ENCODE measurements around the gene CRACR2A.
A peak's percentile ranks its signal among the peaks of the same experiment; 100 is the strongest.

Gene CRACR2A

DNA sequence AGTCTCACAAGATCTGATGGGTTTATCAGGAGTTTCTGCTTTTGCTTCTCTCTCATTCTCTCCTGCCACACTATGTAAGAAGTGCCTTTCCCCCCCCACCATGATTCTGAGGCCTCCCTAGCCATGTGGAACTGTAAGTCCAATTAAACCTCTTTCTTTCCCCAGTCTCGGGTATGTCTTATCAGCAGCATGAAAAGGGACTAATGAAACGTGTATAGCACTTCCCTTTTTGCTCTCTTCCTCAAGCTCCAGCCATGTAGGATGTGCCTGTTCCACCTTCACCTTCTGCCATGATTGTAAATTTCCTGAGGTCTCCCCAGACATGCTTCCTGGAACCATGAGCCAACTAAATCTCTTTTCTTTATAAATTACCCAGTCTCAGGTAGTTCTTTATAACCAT lies 7.0 kb upstream of the CRACR2A start:
- Histone ChIP-seq H3K27ac (ENCODE audit: low read length) (no peak overlapping the region), H3K36me3 (replicated peaks; ENCODE audit: low read depth, low read length) (no peaks in the 10 kb centered on the region), H3K27me3 (ENCODE audit: low read depth, low read length) (no peaks in the 10 kb centered on the region), H3K4me1 (ENCODE audit: low read length) (no peaks in the 10 kb centered on the region), H3K79me2 (ENCODE audit: low read length) (no peaks in the 10 kb centered on the region), H3K9ac (ENCODE audit: low read length) (no peak overlapping the region), H3K4me3 (ENCODE audit: low read length) (no peak overlapping the region), H3K4me2 (ENCODE audit: low read length) (no peak overlapping the region), H4K20me1 (ENCODE audit: insufficient read depth, low read length) (no peaks in the 10 kb centered on the region), H2AFZ (ENCODE audit: low read depth, low read length) (no peak overlapping the region), H3K9me3 (ENCODE audit: insufficient read depth, low read length) (no peaks in the 10 kb centered on the region)
- TF ChIP-seq EZH2phosphoT487 (IDR thresholded peaks at IDR 0.05; ENCODE audit: low read depth) = no peak
- TF ChIP-seq, protein P1, sequence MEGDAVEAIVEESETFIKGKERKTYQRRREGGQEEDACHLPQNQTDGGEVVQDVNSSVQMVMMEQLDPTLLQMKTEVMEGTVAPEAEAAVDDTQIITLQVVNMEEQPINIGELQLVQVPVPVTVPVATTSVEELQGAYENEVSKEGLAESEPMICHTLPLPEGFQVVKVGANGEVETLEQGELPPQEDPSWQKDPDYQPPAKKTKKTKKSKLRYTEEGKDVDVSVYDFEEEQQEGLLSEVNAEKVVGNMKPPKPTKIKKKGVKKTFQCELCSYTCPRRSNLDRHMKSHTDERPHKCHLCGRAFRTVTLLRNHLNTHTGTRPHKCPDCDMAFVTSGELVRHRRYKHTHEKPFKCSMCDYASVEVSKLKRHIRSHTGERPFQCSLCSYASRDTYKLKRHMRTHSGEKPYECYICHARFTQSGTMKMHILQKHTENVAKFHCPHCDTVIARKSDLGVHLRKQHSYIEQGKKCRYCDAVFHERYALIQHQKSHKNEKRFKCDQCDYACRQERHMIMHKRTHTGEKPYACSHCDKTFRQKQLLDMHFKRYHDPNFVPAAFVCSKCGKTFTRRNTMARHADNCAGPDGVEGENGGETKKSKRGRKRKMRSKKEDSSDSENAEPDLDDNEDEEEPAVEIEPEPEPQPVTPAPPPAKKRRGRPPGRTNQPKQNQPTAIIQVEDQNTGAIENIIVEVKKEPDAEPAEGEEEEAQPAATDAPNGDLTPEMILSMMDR (IDR thresholded peaks at IDR 0.05; ENCODE audit: low read depth, low read length) = no peak

DNA sequence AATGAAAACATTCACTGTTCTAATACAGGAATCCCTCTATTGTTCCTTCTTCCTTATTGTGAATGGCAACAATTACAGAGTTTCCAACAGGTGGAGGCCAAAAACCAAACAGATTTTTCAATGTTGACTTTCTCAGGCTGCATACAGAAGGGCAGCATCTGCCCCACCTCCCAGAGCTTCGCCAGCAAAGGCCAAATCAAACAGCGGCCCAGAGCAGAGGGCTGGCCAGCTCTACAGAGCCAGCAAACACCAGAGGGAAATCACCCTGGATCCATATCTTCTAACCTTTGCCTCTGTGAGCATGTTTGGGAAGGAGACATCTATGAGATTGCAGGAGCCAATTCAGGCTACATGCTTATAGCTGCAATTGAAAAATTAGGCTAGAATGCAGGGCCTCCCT lies 4.4 kb upstream of the CRACR2A start:
- Histone ChIP-seq H3K4me1 (ENCODE audit: low read length) (peaks cover 7% of the 10 kb centered on the region), H3K27ac (ENCODE audit: low read length) (no peak overlapping the region), H2AFZ (ENCODE audit: low read depth, low read length) (no peak overlapping the region), H4K20me1 (ENCODE audit: insufficient read depth, low read length) (no peaks in the 10 kb centered on the region), H3K79me2 (ENCODE audit: low read length) (peaks cover 6% of the 10 kb centered on the region), H3K4me3 (ENCODE audit: low read length) (no peak overlapping the region), H3K4me2 (ENCODE audit: low read length) (no peak overlapping the region), H3K9me3 (ENCODE audit: insufficient read depth, low read length) (no peaks in the 10 kb centered on the region), H3K36me3 (replicated peaks; ENCODE audit: low read depth, low read length) (no peaks in the 10 kb centered on the region), H3K9ac (ENCODE audit: low read length) (no peak overlapping the region), H3K27me3 (ENCODE audit: low read depth, low read length) (no peaks in the 10 kb centered on the region)
- TF ChIP-seq, protein P1 (IDR thresholded peaks at IDR 0.05; ENCODE audit: low read depth, low read length) = no peak
- TF ChIP-seq EZH2phosphoT487 (IDR thresholded peaks at IDR 0.05; ENCODE audit: low read depth) = no peak

DNA sequence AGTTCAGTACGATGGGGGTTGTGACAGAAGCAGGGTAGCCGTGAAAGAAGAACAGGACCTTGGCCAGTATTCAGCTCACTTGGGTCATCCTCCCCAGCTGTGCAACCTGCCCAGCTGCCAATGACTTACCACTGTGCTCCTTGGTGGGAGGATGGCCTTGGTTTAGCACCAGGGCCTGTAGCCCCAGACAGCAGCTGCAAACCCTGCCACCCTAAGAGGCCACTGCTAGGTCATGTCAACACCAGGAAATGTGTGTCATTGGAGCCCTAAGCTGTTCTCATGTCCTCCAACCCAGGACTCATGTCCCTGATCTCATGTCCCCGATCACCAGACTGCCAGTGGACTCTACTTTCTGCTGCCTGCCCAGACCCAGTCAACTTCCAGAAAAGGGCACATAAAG lies 3.0 kb upstream of the CRACR2A start:
- H3K9me3 ChIP-seq (ENCODE audit: insufficient read depth, low read length) = no peaks in the 10 kb centered on the region
- no peaks in the 10 kb centered on the region for H3K36me3 ChIP-seq (replicated peaks; ENCODE audit: low read depth, low read length)
- no peak overlapping the region for H3K9ac ChIP-seq (ENCODE audit: low read length)
- peaks cover 19% of the 10 kb centered on the region for H3K79me2 ChIP-seq (ENCODE audit: low read length)
- TF ChIP-seq EZH2phosphoT487 (IDR thresholded peaks at IDR 0.05; ENCODE audit: low read depth) = no peak
- TF ChIP-seq, protein P1 (IDR thresholded peaks at IDR 0.05; ENCODE audit: low read depth, low read length) = no peak
- no peaks in the 10 kb centered on the region for H4K20me1 ChIP-seq (ENCODE audit: insufficient read depth, low read length)
- no peak overlapping the region for H2AFZ ChIP-seq (ENCODE audit: low read depth, low read length)
- no peak overlapping the region for H3K27ac ChIP-seq (ENCODE audit: low read length)
- no peaks in the 10 kb centered on the region for H3K27me3 ChIP-seq (ENCODE audit: low read depth, low read length)
- peaks cover 15% of the 10 kb centered on the region for H3K4me1 ChIP-seq (ENCODE audit: low read length)
- no peak overlapping the region for H3K4me2 ChIP-seq (ENCODE audit: low read length)
- H3K4me3 ChIP-seq (ENCODE audit: low read length) = no peak overlapping the region

DNA sequence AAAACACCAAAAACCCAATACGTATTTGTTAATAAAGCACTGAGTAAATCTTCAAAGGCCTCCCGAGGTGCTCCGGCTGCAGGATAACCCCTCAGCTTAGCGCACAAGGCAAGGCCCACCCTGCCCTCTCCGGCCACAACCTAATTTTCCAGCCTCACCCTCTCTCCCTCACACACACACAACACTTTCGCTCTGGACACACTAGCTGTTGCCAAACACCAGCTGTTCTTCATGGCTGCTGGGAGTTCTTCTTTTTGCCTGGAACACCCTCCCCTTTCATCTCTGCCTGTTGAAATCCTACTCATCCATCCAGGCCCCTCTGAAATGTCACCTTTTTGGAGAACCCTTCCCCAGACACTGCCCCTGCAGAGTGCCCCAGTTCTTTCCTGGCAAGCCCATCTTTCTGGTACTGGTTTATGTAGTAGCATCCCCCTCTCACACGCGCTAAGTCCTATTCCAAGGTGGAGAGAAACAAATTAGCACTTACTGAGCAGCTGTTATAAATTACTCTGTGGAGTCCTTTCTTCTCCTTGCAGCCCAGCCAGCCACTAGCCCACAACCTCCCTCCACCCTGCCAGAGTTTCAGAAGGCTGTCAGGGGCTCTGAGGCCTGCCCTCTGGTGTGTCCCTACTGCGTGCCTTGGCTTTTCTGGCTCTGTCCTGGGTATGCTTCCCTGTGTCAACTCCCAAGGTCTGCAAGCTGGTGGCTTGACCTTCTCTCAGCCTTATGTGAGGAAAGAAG lies 805 bp upstream of the CRACR2A start:
- TF ChIP-seq, protein P1 (IDR thresholded peaks at IDR 0.05; ENCODE audit: low read depth, low read length) = no peak
- no peak for TF ChIP-seq EZH2phosphoT487 (IDR thresholded peaks at IDR 0.05; ENCODE audit: low read depth)
- no peaks in the 10 kb centered on the region for H3K9me3 ChIP-seq (ENCODE audit: insufficient read depth, low read length)
- peaks cover 37% of the 10 kb centered on the region for H3K79me2 ChIP-seq (ENCODE audit: low read length)
- no peaks in the 10 kb centered on the region for H3K27me3 ChIP-seq (ENCODE audit: low read depth, low read length)
- H4K20me1 ChIP-seq (ENCODE audit: insufficient read depth, low read length) = no peaks in the 10 kb centered on the region
- H3K4me3 ChIP-seq (ENCODE audit: low read length) = peak overlapping the region; percentile 86
- H3K9ac ChIP-seq (ENCODE audit: low read length) = peak overlapping the region; percentile 89
- peak overlapping the region; percentile 92 for H2AFZ ChIP-seq (ENCODE audit: low read depth, low read length)
- H3K4me2 ChIP-seq (ENCODE audit: low read length) = peak overlapping the region; percentile 86
- H3K4me1 ChIP-seq (ENCODE audit: low read length) = peaks cover 15% of the 10 kb centered on the region
- H3K36me3 ChIP-seq (replicated peaks; ENCODE audit: low read depth, low read length) = peaks cover 3% of the 10 kb centered on the region
- peak overlapping the region; percentile 46 for H3K27ac ChIP-seq (ENCODE audit: low read length)
